Measurements from ENCODE around the gene FAM170B.
A peak's percentile ranks its signal among the peaks of the same experiment; 100 is the strongest.

Gene FAM170B

GRCh38 chr10:49120911-49121310 is 12.9 kb downstream of the FAM170B start:
- TF ChIP-seq, protein P1, sequence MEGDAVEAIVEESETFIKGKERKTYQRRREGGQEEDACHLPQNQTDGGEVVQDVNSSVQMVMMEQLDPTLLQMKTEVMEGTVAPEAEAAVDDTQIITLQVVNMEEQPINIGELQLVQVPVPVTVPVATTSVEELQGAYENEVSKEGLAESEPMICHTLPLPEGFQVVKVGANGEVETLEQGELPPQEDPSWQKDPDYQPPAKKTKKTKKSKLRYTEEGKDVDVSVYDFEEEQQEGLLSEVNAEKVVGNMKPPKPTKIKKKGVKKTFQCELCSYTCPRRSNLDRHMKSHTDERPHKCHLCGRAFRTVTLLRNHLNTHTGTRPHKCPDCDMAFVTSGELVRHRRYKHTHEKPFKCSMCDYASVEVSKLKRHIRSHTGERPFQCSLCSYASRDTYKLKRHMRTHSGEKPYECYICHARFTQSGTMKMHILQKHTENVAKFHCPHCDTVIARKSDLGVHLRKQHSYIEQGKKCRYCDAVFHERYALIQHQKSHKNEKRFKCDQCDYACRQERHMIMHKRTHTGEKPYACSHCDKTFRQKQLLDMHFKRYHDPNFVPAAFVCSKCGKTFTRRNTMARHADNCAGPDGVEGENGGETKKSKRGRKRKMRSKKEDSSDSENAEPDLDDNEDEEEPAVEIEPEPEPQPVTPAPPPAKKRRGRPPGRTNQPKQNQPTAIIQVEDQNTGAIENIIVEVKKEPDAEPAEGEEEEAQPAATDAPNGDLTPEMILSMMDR (IDR thresholded peaks at IDR 0.05; ENCODE audit: low read depth, low read length): no peak
- H3K4me3 ChIP-seq (ENCODE audit: low read depth, low read length): no peak overlapping the region

- H3K4me3 ChIP-seq (ENCODE audit: low read depth, low read length): no peak overlapping the region
- TF ChIP-seq, protein P1 (IDR thresholded peaks at IDR 0.05; ENCODE audit: low read depth, low read length): no peak
Observed at GRCh38 chr10:49119746-49120145, 14.1 kb downstream of the FAM170B start.

DNA sequence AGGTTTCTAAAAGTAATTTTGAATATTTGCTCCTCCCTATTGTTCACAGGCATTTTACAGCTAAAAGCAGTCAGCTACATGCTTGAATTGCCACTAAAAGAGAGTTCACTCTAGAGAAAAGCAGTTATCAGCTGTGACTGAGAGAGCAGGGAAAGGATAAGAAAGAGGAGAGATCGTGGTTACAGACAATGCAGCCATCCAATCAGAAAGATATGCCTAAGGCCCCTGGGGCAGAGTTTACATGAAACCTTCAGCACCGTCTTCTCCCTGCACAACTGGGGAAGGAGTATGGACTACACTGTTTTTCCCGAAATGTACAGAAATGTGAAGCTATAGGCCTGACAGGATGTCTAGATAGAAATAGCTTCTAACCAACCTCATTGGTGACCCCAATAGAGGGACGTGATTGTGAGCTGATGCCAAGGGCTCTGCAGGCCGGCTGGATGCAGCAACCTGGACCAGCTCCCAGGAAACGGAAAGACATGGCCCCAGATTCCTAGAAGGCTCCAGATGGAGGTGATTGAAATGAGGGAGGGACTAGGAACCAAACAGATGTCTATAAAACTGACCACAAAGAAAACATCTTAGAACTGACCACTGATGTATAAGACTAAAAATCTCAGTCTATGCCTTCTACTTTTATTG is 15.3 kb downstream of the FAM170B start:
- H3K4me3 ChIP-seq (ENCODE audit: low read depth, low read length): no peak overlapping the region
- TF ChIP-seq, protein P1 (IDR thresholded peaks at IDR 0.05; ENCODE audit: low read depth, low read length): no peak

DNA sequence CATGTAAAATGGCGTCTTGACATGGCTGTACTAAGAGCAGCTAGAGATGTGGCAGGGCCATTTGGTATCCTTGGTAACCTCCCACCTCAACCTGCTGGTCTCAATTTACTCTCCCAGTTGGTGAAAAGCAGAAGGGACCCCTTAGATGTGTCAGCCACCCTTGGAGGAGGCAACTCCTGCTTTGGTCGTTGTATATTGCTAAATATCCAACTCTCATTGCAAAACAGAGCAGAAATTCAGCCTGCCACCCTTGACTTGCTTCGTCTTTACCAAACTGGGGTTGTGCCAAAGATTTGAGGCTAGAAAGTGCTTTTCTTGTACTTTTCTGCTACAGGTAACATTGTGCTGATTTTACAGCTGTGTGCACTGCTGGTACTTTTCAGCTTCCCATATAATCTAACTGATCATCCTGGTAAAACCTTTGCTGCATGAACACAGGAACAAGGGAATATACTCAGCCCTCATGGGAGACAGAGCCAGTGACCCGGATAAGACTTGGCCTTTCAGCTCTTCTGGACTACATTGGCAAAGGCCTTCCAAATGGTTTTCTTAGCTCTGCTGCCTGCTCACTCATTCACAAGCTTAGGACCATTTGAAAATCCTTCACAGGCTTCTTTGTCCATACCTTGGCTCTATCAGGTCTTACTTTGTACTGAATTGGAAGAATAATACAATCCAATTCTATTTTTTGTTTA is 16.3 kb downstream of the FAM170B start:
- TF ChIP-seq, protein P1 (IDR thresholded peaks at IDR 0.05; ENCODE audit: low read depth, low read length): no peak
- no peak overlapping the region for H3K4me3 ChIP-seq (ENCODE audit: low read depth, low read length)

DNA sequence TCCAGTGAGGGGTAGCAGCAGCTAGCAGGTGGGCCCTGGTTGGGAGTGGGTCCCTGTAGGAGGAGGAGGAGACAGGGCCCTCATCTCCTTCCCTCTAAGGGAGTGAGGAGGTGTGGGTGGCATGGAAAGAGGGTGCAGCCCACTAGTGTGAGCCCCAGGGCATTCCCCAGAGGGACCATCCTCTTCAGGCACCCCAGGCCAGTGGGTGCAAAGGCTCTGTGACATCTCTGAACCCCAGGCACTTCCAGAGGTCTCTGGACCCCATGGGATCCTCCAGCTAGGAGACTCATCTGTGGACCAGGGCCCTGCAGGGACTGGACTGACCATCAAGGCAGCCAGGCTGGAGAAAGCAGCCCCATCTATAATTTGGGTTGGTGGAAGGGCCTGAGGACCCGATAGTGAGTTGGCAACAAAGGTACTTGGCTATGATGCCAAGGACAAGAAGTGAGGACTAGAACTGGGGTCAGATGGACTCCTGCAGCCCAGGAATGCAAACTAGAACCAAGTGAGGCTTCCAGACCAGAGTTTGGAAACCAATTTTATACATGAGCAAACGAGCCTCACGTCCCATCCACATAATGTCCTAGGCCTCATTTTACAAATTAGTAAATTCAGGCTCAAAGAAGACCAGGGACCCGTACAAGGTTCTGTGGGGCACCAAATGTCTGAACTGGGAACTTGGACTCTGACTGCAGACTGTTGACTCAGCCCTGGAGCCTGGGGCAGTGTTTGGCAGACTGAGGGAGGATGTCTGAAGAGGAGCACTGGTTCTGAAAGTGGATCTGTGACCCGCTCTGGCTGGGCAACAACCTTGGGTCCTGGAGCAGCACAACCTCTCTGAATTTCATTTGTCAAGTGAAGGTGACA is 17.1 kb downstream of the FAM170B start:
- TF ChIP-seq, protein P1 (IDR thresholded peaks at IDR 0.05; ENCODE audit: low read depth, low read length): no peak
- no peak overlapping the region for H3K4me3 ChIP-seq (ENCODE audit: low read depth, low read length)

DNA sequence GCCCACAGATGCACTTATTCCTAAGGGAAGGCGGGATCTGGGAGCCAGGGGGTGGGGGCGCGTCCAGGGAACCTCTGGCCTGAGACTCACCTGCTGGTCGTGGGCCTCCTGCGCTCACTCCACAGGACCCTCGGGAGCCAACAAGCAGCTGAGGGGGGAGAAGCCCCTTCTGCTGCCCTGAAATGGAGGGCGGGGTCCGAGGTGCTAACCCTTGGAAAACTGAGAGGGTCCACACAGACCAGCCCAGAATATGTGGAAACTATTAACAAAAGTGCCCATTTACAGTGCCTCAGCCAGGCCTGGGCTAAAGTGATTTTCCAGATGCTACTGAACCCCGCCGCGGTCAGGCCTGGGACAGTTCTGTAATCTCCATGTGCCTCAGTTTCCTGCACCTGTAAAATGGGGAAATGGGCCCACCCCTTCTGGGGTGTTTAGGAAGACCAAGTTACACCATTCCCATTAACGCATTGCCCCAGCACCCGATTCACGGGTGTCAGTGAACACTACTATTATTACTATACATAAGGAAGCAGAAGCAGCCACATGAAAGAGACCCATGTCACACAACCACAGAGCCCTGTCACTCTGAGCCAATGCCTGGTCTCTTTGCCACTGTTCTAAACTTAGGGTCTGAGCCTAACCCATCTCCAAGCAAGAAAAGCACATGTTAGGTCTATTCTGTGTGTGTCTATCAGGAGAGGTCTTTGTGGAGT is 17.9 kb downstream of the FAM170B start:
- H3K4me3 ChIP-seq (ENCODE audit: low read depth, low read length): peak overlapping the region; percentile 45
- TF ChIP-seq, protein P1 (IDR thresholded peaks at IDR 0.05; ENCODE audit: low read depth, low read length): no peak
